Activated CD4-positive, alpha-beta T cell treated with anti-CD3 and anti-CD28 coated beads for 4 hours (primary cell): ENCODE data around the gene ELP6.

Source experiments
- DNase-seq, 2 donors: peaks; one replicate each; pipeline ENCODE4 v3.0.0-alpha.2; 2020

Gene ELP6, protein sequence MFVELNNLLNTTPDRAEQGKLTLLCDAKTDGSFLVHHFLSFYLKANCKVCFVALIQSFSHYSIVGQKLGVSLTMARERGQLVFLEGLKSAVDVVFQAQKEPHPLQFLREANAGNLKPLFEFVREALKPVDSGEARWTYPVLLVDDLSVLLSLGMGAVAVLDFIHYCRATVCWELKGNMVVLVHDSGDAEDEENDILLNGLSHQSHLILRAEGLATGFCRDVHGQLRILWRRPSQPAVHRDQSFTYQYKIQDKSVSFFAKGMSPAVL

GRCh38 chr3:47513125-47513929 lies at the start of gene ELP6:
Gene ELP6, minus strand, starts transcription at chr3:47513712. Its CDS starts 122 bp downstream, at chr3:47513590.
- DNase-seq: peak; percentile 94 to 98

DNA sequence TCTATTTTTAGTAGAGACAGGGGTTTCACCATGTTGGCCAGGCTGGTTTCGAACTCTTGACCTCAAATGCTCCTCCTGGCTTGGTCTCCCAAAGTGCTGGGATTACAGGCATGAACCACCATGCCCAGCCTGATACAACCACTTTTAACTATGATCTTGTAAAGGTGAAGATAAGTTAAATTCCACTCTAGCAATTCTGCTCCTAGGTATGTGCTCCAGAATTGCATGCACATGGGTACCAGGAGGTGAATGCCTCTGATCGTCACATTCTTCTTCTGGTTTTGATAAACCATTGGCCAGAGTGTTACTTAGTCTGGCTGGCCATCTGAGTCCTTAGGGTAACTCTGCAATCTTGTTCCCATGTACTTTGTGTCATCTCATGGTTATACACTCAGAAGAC lies 42.8 kb upstream of the ELP6 start:
- no peak for DNase-seq

DNA sequence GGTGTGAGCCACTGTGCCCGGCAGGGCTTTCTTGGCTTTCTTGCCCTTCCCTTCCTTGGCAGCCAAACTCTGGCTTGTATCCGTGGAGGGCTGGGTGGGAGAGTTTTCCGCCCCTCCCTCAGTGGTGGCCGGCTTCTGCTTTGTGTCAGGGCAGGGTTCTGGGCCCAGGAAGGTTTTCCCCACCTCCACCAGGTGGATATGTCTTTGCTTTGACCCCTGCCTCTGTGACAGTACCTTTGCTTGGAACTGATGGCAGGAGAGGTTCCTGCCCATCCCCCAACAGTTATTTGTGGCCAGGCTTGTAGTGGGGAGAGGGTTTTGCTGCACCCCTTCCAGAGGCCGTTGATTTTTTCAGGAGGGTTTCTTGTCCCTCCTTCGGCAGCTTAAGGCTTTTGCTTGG lies 40.8 kb upstream of the ELP6 start:
- no peak for DNase-seq

DNA sequence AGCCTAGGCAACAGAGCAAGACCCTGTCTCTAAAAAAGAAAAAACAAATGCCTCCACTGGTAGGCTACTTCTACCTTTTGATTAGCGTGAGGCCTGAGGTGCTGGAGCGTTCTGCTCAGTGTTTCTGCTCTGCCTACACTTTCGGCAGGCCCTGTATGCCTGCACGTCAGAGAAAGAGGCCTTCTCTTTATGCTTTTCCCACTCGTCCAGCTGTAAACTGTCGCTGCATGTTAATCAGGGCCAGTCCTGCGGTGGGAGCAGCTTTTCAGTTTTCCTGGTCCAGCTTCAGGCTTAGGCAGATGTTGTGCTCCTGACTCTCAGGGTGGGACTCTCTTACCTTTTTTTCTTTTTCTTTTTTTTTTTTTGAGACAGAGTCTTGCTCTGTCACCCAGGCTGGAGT lies 39.9 kb upstream of the ELP6 start:
- no peak for DNase-seq

DNA sequence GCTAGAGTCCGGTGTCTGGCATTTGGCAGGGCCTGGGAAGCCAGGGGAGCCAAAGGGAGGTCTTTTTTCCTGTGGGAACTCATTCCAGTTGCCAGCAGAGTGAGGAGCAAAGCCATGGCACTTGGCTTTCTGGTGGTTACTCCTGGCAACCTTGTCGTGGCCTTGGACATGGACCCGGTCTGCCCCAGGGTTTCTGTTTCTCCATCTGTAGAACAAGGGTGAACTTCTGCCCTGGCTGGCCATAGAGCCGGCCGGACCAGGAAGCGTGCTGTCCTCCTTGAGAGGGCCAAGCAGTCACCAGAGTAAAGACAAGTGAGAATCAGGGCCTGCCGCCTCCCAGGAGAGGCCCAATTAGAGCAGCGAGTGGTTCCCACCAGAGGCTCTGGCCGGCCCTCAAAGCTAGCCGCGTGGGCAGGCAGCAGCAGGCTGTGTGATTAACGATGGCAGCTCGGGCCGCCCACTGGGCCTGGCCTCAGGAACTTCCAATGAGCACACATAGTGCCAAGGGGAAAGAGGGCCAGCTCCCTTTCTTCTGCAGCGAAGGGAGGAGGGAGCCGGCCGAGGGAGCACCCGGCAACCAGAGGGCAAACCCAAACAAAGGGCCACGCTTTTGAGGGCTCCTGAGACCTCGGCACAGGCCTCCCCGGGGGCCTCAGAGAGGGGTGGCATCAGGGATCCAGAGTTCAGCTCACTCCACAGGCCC lies 29.1 kb upstream of the ELP6 start:
- DNase-seq: no peak

GRCh38 chr3:47541583-47542108 lies 28.1 kb upstream of the ELP6 start:
- no peak for DNase-seq

- DNase-seq: no peak
Observed at GRCh38 chr3:47540281-47540680, 26.8 kb upstream of the ELP6 start.

- DNase-seq: no peak
Observed at GRCh38 chr3:47536967-47537366, 23.5 kb upstream of the ELP6 start.

GRCh38 chr3:47536221-47536891 lies 22.8 kb upstream of the ELP6 start:
- no peak for DNase-seq

DNA sequence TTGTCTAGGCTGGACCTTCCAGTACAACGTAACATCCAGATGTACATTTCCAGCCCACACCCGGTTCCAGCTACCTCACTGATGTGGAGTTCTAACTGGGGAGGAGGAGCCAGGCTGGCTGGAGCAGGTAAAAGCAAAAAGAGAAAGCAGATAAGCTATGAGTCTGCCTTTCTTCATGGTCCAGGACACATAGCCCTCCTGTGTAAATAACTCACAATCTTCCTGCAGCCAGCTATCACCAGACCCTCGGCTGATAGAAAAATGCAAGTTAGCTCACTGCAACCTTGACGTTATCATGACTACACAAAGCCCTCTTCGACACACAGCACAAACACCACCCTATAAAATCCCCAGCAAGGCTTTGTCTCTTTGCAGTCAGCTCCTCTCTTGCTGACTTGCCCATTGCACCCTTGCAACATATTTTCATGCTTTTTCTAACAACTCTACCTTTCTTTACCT lies 20.5 kb upstream of the ELP6 start:
- DNase-seq: no peak

- no peak for DNase-seq
Observed at GRCh38 chr3:47533481-47533880, 20.0 kb upstream of the ELP6 start.

GRCh38 chr3:47527952-47528725 lies 14.6 kb upstream of the ELP6 start:
- DNase-seq: no peak

DNA sequence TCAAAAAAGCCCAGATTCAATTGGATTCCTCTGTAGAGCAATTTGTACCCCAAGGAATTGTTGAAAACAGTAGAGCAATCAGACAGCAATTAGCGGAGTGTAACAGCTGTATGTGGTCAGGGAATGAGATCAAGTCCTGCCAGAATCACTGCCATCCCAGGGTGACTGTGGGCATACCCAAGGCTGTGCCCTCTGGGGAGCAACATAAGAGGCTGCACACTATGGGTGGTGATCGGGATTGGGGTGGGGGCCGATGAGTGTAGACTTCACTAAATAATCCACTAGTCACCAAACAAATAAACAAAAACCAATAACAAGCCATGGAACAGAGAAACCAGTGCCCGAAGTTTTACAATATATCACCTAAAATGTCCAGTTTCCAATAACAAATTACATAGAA lies 12.1 kb upstream of the ELP6 start:
- DNase-seq: no peak

DNA sequence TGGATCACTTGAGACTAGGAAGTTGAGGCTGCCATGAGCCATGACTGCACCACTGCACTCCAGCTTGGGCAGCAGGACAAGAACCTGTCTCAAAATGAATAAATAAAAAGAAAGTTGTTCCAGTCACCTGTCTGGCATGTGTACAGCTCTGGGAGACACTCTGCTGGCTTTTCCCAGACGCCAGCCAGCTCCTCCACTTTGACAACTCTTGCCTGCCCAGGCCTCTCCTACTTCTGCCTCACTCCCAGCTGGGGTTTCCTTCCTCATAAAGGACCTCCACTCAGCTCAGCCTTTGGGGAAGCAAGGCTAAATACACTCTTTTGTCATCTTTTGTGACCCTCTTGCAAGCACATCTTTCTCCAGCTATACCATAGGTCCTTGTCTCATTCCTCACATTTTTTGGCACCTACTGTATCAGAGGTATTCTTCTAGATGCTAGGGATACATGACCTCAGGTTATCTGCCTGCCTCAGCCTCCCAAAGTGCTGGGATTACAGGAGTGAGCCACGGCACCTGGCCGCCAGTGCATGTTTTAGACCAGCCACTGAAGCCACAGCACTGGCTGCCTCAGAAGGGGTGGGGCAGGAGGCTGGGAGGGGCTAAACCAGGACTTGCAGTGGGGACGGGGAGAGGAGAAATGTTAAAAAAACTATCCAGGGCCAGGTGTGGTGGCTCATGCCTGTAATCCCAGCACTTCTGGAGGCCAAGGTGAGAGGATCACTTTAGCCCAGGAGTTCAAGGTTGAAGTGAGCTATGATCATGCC lies 10.0 kb upstream of the ELP6 start:
- no peak for DNase-seq

GRCh38 chr3:47522082-47522987 lies 8.8 kb upstream of the ELP6 start:
- DNase-seq: peak; percentile 67 to 73

GRCh38 chr3:47520756-47521155 lies 7.2 kb upstream of the ELP6 start:
- DNase-seq: no peak

DNA sequence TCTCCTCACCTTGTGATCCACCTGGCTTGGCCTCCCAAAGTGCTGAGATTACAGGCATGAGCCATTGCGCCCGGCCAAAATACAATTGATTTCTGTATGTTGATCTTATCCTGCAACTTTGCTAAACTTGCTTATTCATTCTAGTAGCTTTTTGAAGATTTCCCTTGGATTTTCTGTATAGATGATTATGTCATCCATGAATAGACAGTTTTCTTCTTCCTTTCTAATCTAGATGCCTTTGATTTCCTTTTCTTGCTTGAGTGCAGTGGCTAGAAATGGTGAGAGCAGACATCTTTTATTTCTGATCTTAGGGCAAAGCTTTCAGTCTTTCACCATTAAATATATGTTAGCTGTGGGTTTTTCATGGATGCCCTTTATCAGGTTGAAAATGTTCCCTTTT lies 4.4 kb upstream of the ELP6 start:
- DNase-seq: no peak

DNA sequence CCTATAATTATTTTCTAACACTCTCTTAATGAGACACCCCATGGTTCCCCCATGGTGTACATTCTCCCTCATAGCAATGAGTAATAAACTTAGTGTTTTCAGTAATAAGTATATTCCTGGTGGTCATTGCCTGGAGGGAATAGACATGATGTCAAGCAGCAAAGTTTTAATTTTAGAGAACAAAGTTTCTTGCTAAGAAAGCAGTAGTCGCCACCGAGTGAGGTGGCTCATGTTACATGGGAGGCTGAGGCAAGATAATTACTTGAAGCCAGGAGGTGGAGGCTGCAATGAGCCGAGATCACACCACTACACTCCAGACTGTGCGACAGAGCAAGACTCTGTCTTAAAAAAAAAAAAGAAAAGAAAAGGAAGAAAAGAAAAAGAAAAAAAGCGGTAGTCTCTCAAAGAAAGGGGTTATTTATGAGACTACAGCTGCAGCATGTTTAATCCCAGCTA lies 2.4 kb upstream of the ELP6 start:
- DNase-seq: no peak

- DNase-seq: no peak
Observed at GRCh38 chr3:47515100-47515499, 1.6 kb upstream of the ELP6 start.
